Trophoblast cell (in vitro differentiated cells and primary cell): ENCODE data around the gene GAST.

Source experiments
- DNase-seq, 2 donors: peaks; one replicate each; pipeline ENCODE4 v3.0.0-alpha.2; 2016
- H2AFZ ChIP-seq: 2 replicates; pipeline ENCODE4 v1.6.1; 2013; ENCODE audit warnings: low read length, moderate library complexity, mild to moderate bottlenecking; ENCODE audit not compliant: insufficient read depth, poor library complexity
- H2AK5ac ChIP-seq: 2 replicates; pipeline ENCODE4 v1.6.1; 2013; ENCODE audit warnings: mild to moderate bottlenecking, low read length
- H2BK120ac ChIP-seq: 2 replicates; pipeline ENCODE4 v1.6.1; 2013; ENCODE audit warnings: low read length, mild to moderate bottlenecking, moderate library complexity; ENCODE audit not compliant: insufficient read depth, poor library complexity
- H2BK12ac ChIP-seq: 2 replicates; pipeline ENCODE4 v1.6.1; 2013; ENCODE audit warnings: mild to moderate bottlenecking, low read length, moderate library complexity
- H2BK5ac ChIP-seq: 2 replicates; pipeline ENCODE4 v1.6.1; 2013; ENCODE audit warnings: low read length, low read depth, moderate library complexity, mild to moderate bottlenecking; ENCODE audit not compliant: poor library complexity
- H3K14ac ChIP-seq: 2 replicates; pipeline ENCODE4 v1.6.1; 2013; ENCODE audit warnings: mild to moderate bottlenecking, low read length
- H3K18ac ChIP-seq: 2 replicates; pipeline ENCODE4 v1.6.1; 2013; ENCODE audit warnings: mild to moderate bottlenecking, low read length
- H3K23ac ChIP-seq: 2 replicates; pipeline ENCODE4 v1.6.1; 2013; ENCODE audit warnings: low read length
- H3K27ac ChIP-seq: 2 replicates; pipeline ENCODE4 v1.5.1; 2013; ENCODE audit warnings: low read depth, mild to moderate bottlenecking, inconsistent platforms, low read length, moderate library complexity
- H3K27me3 ChIP-seq: 2 replicates; pipeline ENCODE4 v1.6.1; 2013; ENCODE audit warnings: inconsistent platforms, mild to moderate bottlenecking, low read length, moderate library complexity; ENCODE audit not compliant: insufficient read depth
- H3K36me3 ChIP-seq, 2 experiments: 1 replicate in 1 of 2; 2 replicates in 1 of 2; pipeline ENCODE4 v1.6.1; 2013; ENCODE audit warnings: low read length in 2 of 2, mild to moderate bottlenecking in 2 of 2, moderate library complexity in 1 of 2; ENCODE audit not compliant: insufficient read depth in 2 of 2, control insufficient read depth in 1 of 2
- H3K4ac ChIP-seq: 2 replicates; pipeline ENCODE4 v1.6.1; 2013; ENCODE audit warnings: low read depth, mild to moderate bottlenecking, low read length, moderate library complexity
- H3K4me1 ChIP-seq, 2 experiments: 1 replicate in 1 of 2; 2 replicates in 1 of 2; pipeline ENCODE4 v1.6.1; 2013; ENCODE audit warnings: low read length in 2 of 2, mild to moderate bottlenecking in 2 of 2, moderate library complexity in 1 of 2; ENCODE audit not compliant: insufficient read depth in 2 of 2, control insufficient read depth in 1 of 2
- H3K4me2 ChIP-seq: 2 replicates; pipeline ENCODE4 v1.6.1; 2013; ENCODE audit warnings: inconsistent platforms, mild to moderate bottlenecking, low read length, moderate library complexity
- H3K4me3 ChIP-seq: 2 replicates; pipeline ENCODE4 v1.5.1; 2013; ENCODE audit warnings: mild to moderate bottlenecking, low read depth, low read length, inconsistent platforms
- H3K79me1 ChIP-seq: one replicate; pipeline ENCODE4 v1.6.1; 2013; ENCODE audit warnings: low read length
- H3K79me2 ChIP-seq: 2 replicates; pipeline ENCODE4 v1.6.1; 2013; ENCODE audit warnings: low read length, mild to moderate bottlenecking; ENCODE audit not compliant: control insufficient read depth, insufficient read depth, poor library complexity
- H3K9ac ChIP-seq: 2 replicates; pipeline ENCODE4 v1.6.1; 2013; ENCODE audit warnings: mild to moderate bottlenecking, low read length
- H3K9me3 ChIP-seq: 2 replicates; pipeline ENCODE4 v1.6.1; 2013; ENCODE audit warnings: low read depth, mild to moderate bottlenecking, control low read depth, inconsistent platforms, low read length; ENCODE audit not compliant: insufficient read depth
- H4K12ac ChIP-seq: 2 replicates; pipeline ENCODE4 v1.6.1; 2013; ENCODE audit warnings: low read depth, mild to moderate bottlenecking, low read length, moderate library complexity
- H4K8ac ChIP-seq: 2 replicates; pipeline ENCODE4 v1.6.1; 2013; ENCODE audit warnings: low read depth, mild to moderate bottlenecking, low read length, moderate library complexity
- H4K91ac ChIP-seq: one replicate; pipeline ENCODE4 v1.6.1; 2013; ENCODE audit warnings: low read depth, mild to moderate bottlenecking, low read length, moderate library complexity
- WGBS: extraction: QIAGEN DNeasy Blood & Tissue Kit; methylation state at CpG from one replicate; pipeline ENCODE4 v1.1.7; 2013; ENCODE audit warnings: missing lambda C conversion rate; ENCODE audit not compliant: insufficient read length, insufficient coverage; ENCODE audit errors: extremely low coverage; 5-methylcytosine and 5-hydroxymethylcytosine counted together

Gene GAST

GRCh38 chr17:41686281-41686680 lies 25.9 kb upstream of the GAST start:
- no peak overlapping the region for H2BK5ac ChIP-seq
- no peak overlapping the region for H3K4me3 ChIP-seq
- H3K27ac ChIP-seq: no peak overlapping the region
- peaks cover 12 to 17% of the 10 kb centered on the region in 2 experiments for H3K36me3 ChIP-seq
- no peak overlapping the region for H4K91ac ChIP-seq
- H3K18ac ChIP-seq: no peak overlapping the region
- no CpG with 5 or more reads among the region's 4 CpGs for WGBS
- no peak overlapping the region for H2BK12ac ChIP-seq
- no peak overlapping the region for H3K14ac ChIP-seq
- no peaks in the 10 kb centered on the region for H3K9me3 ChIP-seq
- DNase-seq: no peak
- H4K8ac ChIP-seq: no peak overlapping the region
- H2BK120ac ChIP-seq: no peak overlapping the region
- H3K27me3 ChIP-seq: no peaks in the 10 kb centered on the region
- no peak overlapping the region for H2AFZ ChIP-seq
- no peak overlapping the region for H2AK5ac ChIP-seq
- no peaks in the 10 kb centered on the region for H3K4me1 ChIP-seq
- peaks cover 5% of the 10 kb centered on the region for H3K79me2 ChIP-seq
- H3K9ac ChIP-seq: no peak overlapping the region
- H3K23ac ChIP-seq: no peak overlapping the region
- H3K79me1 ChIP-seq: peaks cover 10% of the 10 kb centered on the region
- no peak overlapping the region for H3K4ac ChIP-seq
- H3K4me2 ChIP-seq: no peak overlapping the region
- H4K12ac ChIP-seq: no peak overlapping the region

GRCh38 chr17:41687828-41688640 lies 24.1 kb upstream of the GAST start:
- Histone ChIP-seq H3K18ac (peak overlapping the region; percentile 56), H4K8ac (peak overlapping the region; percentile 86), H4K12ac (peak overlapping the region; percentile 22), H3K23ac (no peak overlapping the region), H3K27me3 (no peaks in the 10 kb centered on the region), H3K14ac (peak overlapping the region; percentile 53), H2BK5ac (peak overlapping the region; percentile 16), H3K27ac (peak overlapping the region; percentile 72), H3K4ac (no peak overlapping the region), H3K9ac (peak overlapping the region; percentile 82), H3K4me1 (no peaks in the 10 kb centered on the region), H2AFZ (peak overlapping the region; percentile 20), H3K79me1 (peaks cover 10% of the 10 kb centered on the region), H3K9me3 (no peaks in the 10 kb centered on the region), H2BK12ac (no peak overlapping the region), H3K4me3 (peak overlapping the region; percentile 55), H2BK120ac (peak overlapping the region; percentile 68), H4K91ac (peak overlapping the region; percentile 54), H3K4me2 (peak overlapping the region; percentile 87), H3K79me2 (peaks cover 5% of the 10 kb centered on the region), H3K36me3 (peaks cover 22 to 34% of the 10 kb centered on the region in 2 experiments), H2AK5ac (no peak overlapping the region)
- peak in 1 of 2 donors; percentile 58 for DNase-seq
- WGBS: no CpG with 5 or more reads among the region's 23 CpGs

GRCh38 chr17:41688641-41689496 lies 23.3 kb upstream of the GAST start, which contains the start of gene EIF1:
EIF1 (plus strand) TSS chr17:41688885; CDS start chr17:41689039, 154 bp downstream.
- Histone ChIP-seq H2BK120ac (peak within 1 kb of the TSS; percentile 71), H3K79me2 (peaks cover 5% of the 10 kb centered on the region), H2AK5ac (peak within 1 kb of the TSS; percentile 90), H3K27me3 (no peaks in the 10 kb centered on the region), H3K79me1 (peaks cover 10% of the 10 kb centered on the region), H3K9ac (peak within 1 kb of the TSS; percentile 98), H3K9me3 (no peaks in the 10 kb centered on the region), H4K12ac (peak within 1 kb of the TSS; percentile 79), H3K4me2 (peak within 1 kb of the TSS; percentile 87), H2BK12ac (no peak within 1 kb of the TSS), H3K4me3 (peak within 1 kb of the TSS; percentile 95), H4K91ac (peak within 1 kb of the TSS; percentile 95), H2BK5ac (peak within 1 kb of the TSS; percentile 95), H3K18ac (peak within 1 kb of the TSS; percentile 94), H3K4me1 (no peaks in the 10 kb centered on the region), H3K36me3 (peaks cover 26 to 41% of the 10 kb centered on the region in 2 experiments), H3K4ac (peak within 1 kb of the TSS; percentile 97), H2AFZ (peak within 1 kb of the TSS; percentile 40), H3K14ac (peak within 1 kb of the TSS; percentile 95), H3K23ac (no peak within 1 kb of the TSS), H4K8ac (peak within 1 kb of the TSS; percentile 90), H3K27ac (peak within 1 kb of the TSS; percentile 95)
- peak; percentile 100 for DNase-seq
- WGBS: no CpG with 5 or more reads among the region's 81 CpGs

- Histone ChIP-seq H3K9me3 (no peaks in the 10 kb centered on the region), H3K14ac (peak overlapping the region; percentile 75), H3K18ac (peak overlapping the region; percentile 60), H3K27ac (peak overlapping the region; percentile 63), H3K27me3 (no peaks in the 10 kb centered on the region), H2BK5ac (peak overlapping the region; percentile 24), H4K12ac (peak overlapping the region; percentile 13), H3K4me1 (no peaks in the 10 kb centered on the region), H3K4ac (peak overlapping the region; percentile 87), H3K9ac (peak overlapping the region; percentile 95), H2BK12ac (no peak overlapping the region), H3K4me3 (peak overlapping the region; percentile 95), H3K36me3 (peaks cover 26 to 47% of the 10 kb centered on the region in 2 experiments), H3K79me1 (peaks cover 10% of the 10 kb centered on the region), H3K4me2 (peak overlapping the region; percentile 86), H2BK120ac (peak overlapping the region; percentile 34), H2AK5ac (peak overlapping the region; percentile 13), H4K8ac (no peak overlapping the region), H2AFZ (no peak overlapping the region), H4K91ac (peak overlapping the region; percentile 78), H3K79me2 (peaks cover 5% of the 10 kb centered on the region), H3K23ac (no peak overlapping the region)
- DNase-seq: peak in 1 of 2 donors; percentile 74
- WGBS: no CpG with 5 or more reads among the region's 27 CpGs
These were observed 22.4 kb upstream of the GAST start for GRCh38 chr17:41689497-41690299.
